Mucosa of rectum (tissue), 2 donors: ENCODE results near the gene RARG.
A peak's percentile ranks its signal among the peaks of the same experiment; 100 is the strongest.

ENCODE experiments used
- H3K27ac ChIP-seq, 2 donors: one replicate each; pipeline ENCODE4 v1.7.0; 2013; ENCODE audit warnings: inconsistent platforms in 2 of 2, low read depth in 2 of 2, low read length in 2 of 2
- H3K27me3 ChIP-seq, 2 donors: one replicate each; pipeline ENCODE4 v1.7.0; 2013; ENCODE audit warnings: low read length in 2 of 2; ENCODE audit not compliant: control insufficient read depth in 2 of 2, insufficient read depth in 2 of 2
- H3K36me3 ChIP-seq, 2 donors: one replicate each; pipeline ENCODE4 v1.7.0; 2013; ENCODE audit warnings: low read length in 2 of 2; ENCODE audit not compliant: control insufficient read depth in 2 of 2, insufficient read depth in 2 of 2
- H3K4me1 ChIP-seq, 2 donors: one replicate each; pipeline ENCODE4 v1.7.0; 2013; ENCODE audit warnings: low read length in 2 of 2, mild to moderate bottlenecking in 1 of 2; ENCODE audit not compliant: control insufficient read depth in 2 of 2, insufficient read depth in 2 of 2
- H3K4me3 ChIP-seq, 2 donors: one replicate each; pipeline ENCODE4 v1.7.0; 2013; ENCODE audit warnings: low read length in 2 of 2
- H3K9ac ChIP-seq, 2 donors: one replicate each; pipeline ENCODE4 v1.7.0; 2013; ENCODE audit warnings: low read length in 2 of 2, low read depth in 1 of 2, mild to moderate bottlenecking in 1 of 2
- H3K9me3 ChIP-seq, 2 donors: one replicate each; pipeline ENCODE4 v1.7.0; 2013; ENCODE audit warnings: low read length in 2 of 2; ENCODE audit not compliant: control insufficient read depth in 2 of 2
- donor health status: healthy.
- donor health status: Normal muscosa, but diverticular disease.

RARG gene

GRCh38 chr12:53191885-53192530 is 40.0 kb downstream of the RARG start:
- Histone ChIP-seq H3K4me3 (no peak overlapping the region), H3K27ac (no peak overlapping the region), H3K36me3 (peaks cover 27 to 39% of the 10 kb centered on the region in 2 donors), H3K27me3 (no peaks in the 10 kb centered on the region), H3K9me3 (no peaks in the 10 kb centered on the region), H3K4me1 (peaks cover 0 to 2% of the 10 kb centered on the region in 2 donors), H3K9ac (no peak overlapping the region)

- Histone ChIP-seq H3K27me3 (no peaks in the 10 kb centered on the region), H3K27ac (no peak overlapping the region), H3K9ac (no peak overlapping the region), H3K4me1 (no peaks in the 10 kb centered on the region), H3K9me3 (no peaks in the 10 kb centered on the region), H3K36me3 (peaks cover 35 to 44% of the 10 kb centered on the region in 2 donors), H3K4me3 (no peak overlapping the region)
Measured at GRCh38 chr12:53191096-53191884, 40.7 kb downstream of the RARG start.

DNA sequence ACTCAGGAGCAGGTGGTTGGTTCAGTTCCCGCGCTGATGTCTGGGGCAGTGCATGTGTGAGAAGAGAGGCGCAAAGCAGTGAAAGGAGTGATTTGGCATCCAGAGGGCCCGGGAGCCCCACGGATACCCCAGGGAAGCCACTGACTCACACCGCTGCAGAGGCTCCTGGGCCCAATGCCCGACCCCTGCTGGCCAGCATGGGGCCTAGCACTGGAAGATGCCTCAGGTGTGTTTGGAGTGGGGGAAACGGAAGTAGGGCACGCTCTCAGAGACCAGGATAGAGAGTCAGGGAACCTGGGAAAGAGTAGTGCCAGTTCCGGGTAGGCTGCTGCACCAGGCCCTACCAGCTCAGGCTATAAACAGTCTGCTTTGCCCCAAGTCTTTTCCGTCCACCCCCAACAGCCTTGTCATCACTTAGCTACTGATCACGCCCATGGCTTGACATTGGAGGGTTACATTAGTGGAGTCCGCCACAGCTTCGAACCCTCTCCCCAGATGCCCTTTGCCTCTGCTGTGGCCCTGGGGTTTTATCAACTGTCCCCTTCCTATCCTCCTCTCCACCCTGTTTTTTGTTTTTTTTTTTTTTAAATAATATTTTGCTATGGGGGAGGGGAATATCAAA is 41.8 kb downstream of the RARG start:
- Histone ChIP-seq H3K36me3 (peaks cover 45 to 54% of the 10 kb centered on the region in 2 donors), H3K27ac (no peak overlapping the region), H3K9ac (no peak overlapping the region), H3K4me3 (no peak overlapping the region), H3K9me3 (no peaks in the 10 kb centered on the region), H3K4me1 (no peaks in the 10 kb centered on the region), H3K27me3 (no peaks in the 10 kb centered on the region)

DNA sequence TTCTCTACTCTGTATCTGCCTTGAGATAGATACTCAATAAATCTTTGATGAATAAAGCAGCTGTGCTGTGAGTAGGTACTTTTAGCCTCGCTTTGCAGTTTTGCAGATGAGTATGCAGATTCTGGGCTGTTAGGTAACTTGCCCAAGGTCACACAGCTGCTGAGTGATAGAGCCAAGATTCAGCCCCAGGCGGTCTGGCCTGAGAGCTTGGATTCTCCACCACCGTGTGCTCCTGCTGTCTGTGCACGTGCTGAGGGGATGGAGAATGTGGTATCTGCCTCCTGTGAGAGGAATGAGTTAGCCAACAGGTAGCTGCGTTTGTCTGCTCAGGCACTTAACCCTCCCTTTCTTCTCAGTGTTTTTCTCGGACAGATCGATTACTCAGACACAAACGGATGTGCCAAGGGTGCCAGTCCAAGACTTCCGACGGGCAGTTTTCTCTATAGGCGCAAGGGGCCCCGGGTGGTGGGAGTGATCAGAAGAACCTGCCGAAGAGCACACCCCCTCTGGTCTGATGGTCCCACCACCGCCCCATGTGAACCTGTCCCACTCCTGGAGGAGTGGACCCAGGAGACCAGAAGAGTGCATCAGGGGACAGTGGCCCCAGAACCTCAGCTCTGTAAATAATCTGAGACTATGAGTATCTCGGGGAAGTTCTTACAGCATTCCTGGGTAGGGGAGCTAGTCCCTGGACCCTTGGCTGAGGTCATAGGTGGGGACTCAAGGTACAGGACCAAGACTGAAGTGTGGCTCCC is 44.7 kb downstream of the RARG start:
- H3K4me1 ChIP-seq = peaks cover 6 to 9% of the 10 kb centered on the region in 2 donors
- H3K36me3 ChIP-seq = peaks cover 63 to 72% of the 10 kb centered on the region in 2 donors

DNA sequence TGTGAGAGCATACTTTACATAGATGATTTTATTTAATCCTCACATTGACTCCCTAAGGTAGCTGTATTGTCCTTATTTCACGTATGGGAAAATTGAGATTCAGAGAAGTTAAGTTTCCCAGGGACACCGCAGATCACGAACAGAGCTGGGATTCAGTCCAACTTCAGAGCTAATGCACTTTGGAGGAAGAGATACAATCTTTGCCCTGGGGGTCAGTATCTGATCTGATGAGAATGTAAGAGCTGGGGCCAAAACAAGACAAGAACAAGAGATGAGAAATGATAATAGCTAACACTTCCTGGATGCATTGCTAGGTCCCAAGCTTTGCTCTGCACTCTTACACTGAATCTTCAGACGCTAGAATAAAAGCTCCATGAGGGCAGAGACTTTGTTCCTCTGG is 45.3 kb downstream of the RARG start:
- no peak overlapping the region for H3K9ac ChIP-seq
- peaks cover 59 to 71% of the 10 kb centered on the region in 2 donors for H3K36me3 ChIP-seq
- H3K9me3 ChIP-seq = no peaks in the 10 kb centered on the region
- H3K27ac ChIP-seq = no peak overlapping the region
- peaks cover 12 to 14% of the 10 kb centered on the region in 2 donors for H3K4me1 ChIP-seq
- no peaks in the 10 kb centered on the region for H3K27me3 ChIP-seq
- H3K4me3 ChIP-seq = no peak overlapping the region

More for the DNA sequence above, 44.7 kb downstream of the RARG start:
- Histone ChIP-seq H3K9ac (no peak overlapping the region), H3K27me3 (no peaks in the 10 kb centered on the region), H3K9me3 (no peaks in the 10 kb centered on the region), H3K27ac (no peak overlapping the region), H3K4me3 (no peak overlapping the region)

DNA sequence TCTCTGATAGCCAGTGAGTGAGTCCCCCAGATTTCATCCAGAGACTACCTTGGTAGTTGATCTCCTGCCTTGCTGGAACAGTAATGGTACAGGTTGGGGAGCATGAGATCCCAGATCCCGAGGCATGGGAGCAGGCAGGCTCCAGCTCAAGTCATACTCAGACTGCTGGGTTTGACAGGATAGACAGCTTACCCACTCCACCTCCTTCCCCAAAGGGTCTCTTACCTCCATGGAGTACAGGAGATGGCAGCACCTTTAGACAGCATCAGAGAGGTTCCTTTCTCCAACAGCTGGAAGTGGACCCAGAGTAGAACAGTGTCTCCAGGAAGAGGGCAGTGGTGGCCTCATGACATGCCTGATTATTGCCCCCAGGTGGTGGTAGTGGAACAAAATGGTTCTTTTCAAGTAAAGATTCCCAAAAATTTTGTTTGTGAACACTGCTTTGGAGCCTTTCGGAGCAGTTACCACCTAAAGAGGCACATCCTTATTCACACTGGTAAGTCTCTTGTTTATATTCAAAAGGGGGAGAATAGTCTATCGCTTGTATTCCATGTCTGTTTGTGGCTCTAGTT is 46.3 kb downstream of the RARG start:
- Histone ChIP-seq H3K4me1 (peaks cover 18 to 21% of the 10 kb centered on the region in 2 donors), H3K27ac (no peak overlapping the region), H3K9me3 (no peaks in the 10 kb centered on the region), H3K9ac (no peak overlapping the region), H3K27me3 (no peaks in the 10 kb centered on the region), H3K36me3 (peaks cover 54 to 63% of the 10 kb centered on the region in 2 donors), H3K4me3 (no peak overlapping the region)

DNA sequence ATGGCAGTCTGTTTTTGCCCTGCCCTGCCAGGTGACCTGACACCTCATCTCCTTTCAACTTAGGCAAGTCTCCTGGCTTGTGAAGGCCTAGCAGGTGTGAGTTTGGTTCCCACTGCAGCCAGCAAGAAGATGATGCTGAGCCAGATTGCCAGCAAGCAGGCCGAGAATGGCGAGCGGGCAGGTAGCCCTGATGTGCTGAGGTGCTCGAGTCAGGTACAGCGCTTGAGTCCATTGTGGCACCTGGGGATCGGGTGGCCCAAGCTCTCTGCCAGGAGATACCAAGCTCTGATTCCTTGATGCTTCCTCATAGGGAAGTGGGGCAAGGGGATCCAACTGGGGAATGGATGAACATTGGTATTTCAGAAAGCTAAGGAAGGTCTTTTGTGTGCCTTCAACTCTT is 47.2 kb downstream of the RARG start:
- Histone ChIP-seq H3K27me3 (no peaks in the 10 kb centered on the region), H3K4me1 (peaks cover 18 to 22% of the 10 kb centered on the region in 2 donors)

GRCh38 chr12:53182903-53183302 is 49.1 kb downstream of the RARG start:
- H3K4me3 ChIP-seq = peak overlapping the region; percentile 37 to 87
- H3K27ac ChIP-seq = peak overlapping the region in 1 of 2 donors; percentile 1
- peaks cover 45 to 49% of the 10 kb centered on the region in 2 donors for H3K36me3 ChIP-seq
- peaks cover 21 to 24% of the 10 kb centered on the region in 2 donors for H3K4me1 ChIP-seq
- no peaks in the 10 kb centered on the region for H3K9me3 ChIP-seq
- no peak overlapping the region for H3K9ac ChIP-seq
- no peaks in the 10 kb centered on the region for H3K27me3 ChIP-seq

More for the DNA sequence above, 47.2 kb downstream of the RARG start:
- no peaks in the 10 kb centered on the region for H3K9me3 ChIP-seq
- H3K27ac ChIP-seq = no peak overlapping the region
- H3K4me3 ChIP-seq = no peak overlapping the region
- peaks cover 54 to 59% of the 10 kb centered on the region in 2 donors for H3K36me3 ChIP-seq
- H3K9ac ChIP-seq = no peak overlapping the region

DNA sequence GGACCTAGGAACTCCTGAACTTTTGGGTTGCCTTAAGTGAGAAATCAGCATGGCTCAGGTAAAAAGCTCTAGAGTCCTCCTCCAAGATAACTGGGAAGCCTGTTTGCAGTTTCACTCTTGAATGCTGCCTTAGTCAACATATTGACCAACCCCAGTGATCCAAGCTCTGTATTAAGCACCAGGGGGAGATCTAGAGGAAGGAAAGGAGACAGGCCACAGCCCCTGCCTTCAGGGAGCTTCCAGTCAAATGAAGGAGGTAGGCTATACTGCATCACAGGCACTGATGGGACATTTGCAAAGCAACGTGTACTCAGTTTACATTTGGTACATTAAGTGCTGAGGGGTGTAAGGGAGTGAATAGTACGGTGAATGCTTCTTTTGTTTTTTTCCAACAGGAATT is 50.1 kb downstream of the RARG start:
- Histone ChIP-seq H3K9me3 (no peaks in the 10 kb centered on the region), H3K4me1 (peaks cover 21 to 24% of the 10 kb centered on the region in 2 donors), H3K4me3 (peak overlapping the region; percentile 52 to 87), H3K9ac (peak overlapping the region; percentile 17 to 91), H3K27me3 (no peaks in the 10 kb centered on the region), H3K36me3 (peaks cover 35 to 40% of the 10 kb centered on the region in 2 donors), H3K27ac (peak overlapping the region in 1 of 2 donors; percentile 96)
